ENCODE results near the gene RBM28. TPM values are rescaled to one million over a fixed set of nuclear protein-coding genes. Genes with fewer than 3 reads are reported as not detected.

Gene RBM28
- total RNA-seq, 1 donor from 2014 or later, result 56.7 TPM

GRCh38 chr7:128271942-128272481, 71.7 kb downstream of the RBM28 start:
- Mint-ChIP-seq H3K4me3 (ENCODE audit: low read depth) (no peak overlapping the region), H3K4me1 (ENCODE audit: low read depth) (peaks cover 10% of the 10 kb centered on the region)
- no peak for DNase-seq (ENCODE audit: low spot score, unreplicated experiment)

DNA sequence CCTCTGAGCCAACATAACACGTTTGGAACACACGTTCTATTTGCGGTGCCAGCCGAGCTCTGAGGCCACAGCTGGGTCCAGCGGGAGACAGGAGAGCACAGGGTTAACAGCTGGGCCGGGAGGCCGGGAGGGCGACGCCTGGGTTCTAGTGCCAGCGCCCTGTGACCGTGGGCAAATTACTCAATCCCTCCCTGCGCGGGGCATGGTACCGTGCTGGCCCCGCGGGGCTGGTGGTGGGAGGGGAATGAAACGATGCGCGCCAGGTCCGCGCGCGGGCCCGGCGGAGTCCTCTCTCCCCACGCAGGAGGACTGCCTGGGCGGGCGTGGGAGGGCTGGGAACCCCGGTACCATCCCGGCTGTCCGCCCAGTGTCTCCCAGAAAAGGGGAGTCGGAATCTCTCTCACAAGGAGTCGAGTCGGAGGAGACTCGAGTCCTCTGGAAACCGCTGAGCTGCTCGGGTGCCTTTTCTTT, 72.2 kb downstream of the RBM28 start:
- no peak for DNase-seq (ENCODE audit: low spot score, unreplicated experiment)
- H3K27me3 Mint-ChIP-seq, result peaks cover 26% of the 10 kb centered on the region
- H3K4me1 Mint-ChIP-seq (ENCODE audit: low read depth), result peaks cover 13% of the 10 kb centered on the region
- H3K9me3 Mint-ChIP-seq (ENCODE audit: low read depth), result no peaks in the 10 kb centered on the region
- TF ChIP-seq CTCF (IDR thresholded peaks at IDR 0.05; ENCODE audit: unreplicated experiment), result no peak
- H3K36me3 Mint-ChIP-seq (ENCODE audit: insufficient read depth), result no peaks in the 10 kb centered on the region
- H3K27ac Mint-ChIP-seq, result no peak overlapping the region
- no peak overlapping the region for H3K4me3 Mint-ChIP-seq (ENCODE audit: low read depth)

More at GRCh38 chr7:128271942-128272481, 71.7 kb downstream of the RBM28 start:
- Mint-ChIP-seq H3K9me3 (ENCODE audit: low read depth) (no peaks in the 10 kb centered on the region), H3K36me3 (ENCODE audit: insufficient read depth) (no peaks in the 10 kb centered on the region), H3K27ac (no peak overlapping the region), H3K27me3 (peaks cover 21% of the 10 kb centered on the region)
- TF ChIP-seq CTCF (IDR thresholded peaks at IDR 0.05; ENCODE audit: unreplicated experiment), result no peak

DNA sequence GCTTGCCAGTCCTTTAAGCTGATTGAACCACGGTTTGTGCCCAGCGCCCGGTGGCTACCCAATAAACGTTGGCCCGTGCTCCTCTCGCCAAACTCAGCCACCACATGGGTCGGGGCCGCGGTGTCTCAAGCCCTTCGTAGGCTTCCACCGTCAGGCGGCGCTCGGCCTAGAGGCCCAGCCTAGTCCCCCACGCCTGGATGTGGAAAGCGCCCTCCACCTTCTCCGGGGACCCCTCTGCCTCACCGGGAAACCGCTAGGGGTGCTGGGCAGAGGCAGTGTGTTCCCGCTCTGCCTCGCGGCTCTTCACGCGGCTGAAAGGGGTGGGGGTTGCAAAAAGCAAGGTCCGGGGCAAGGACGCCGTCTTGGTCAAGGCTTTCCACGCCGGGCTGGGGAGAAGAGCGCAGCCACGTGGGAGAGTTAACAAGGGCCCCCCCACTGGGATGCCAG, 72.9 kb downstream of the RBM28 start:
- Mint-ChIP-seq H3K27me3 (peaks cover 29% of the 10 kb centered on the region), H3K4me1 (ENCODE audit: low read depth) (peaks cover 13% of the 10 kb centered on the region), H3K4me3 (ENCODE audit: low read depth) (no peak overlapping the region), H3K27ac (no peak overlapping the region), H3K9me3 (ENCODE audit: low read depth) (no peaks in the 10 kb centered on the region), H3K36me3 (ENCODE audit: insufficient read depth) (no peaks in the 10 kb centered on the region)
- DNase-seq (ENCODE audit: low spot score, unreplicated experiment), result no peak
- no peak for TF ChIP-seq CTCF (IDR thresholded peaks at IDR 0.05; ENCODE audit: unreplicated experiment)

GRCh38 chr7:128268233-128268632, 75.5 kb downstream of the RBM28 start:
- no peak for DNase-seq (ENCODE audit: low spot score, unreplicated experiment)
- H3K4me3 Mint-ChIP-seq (ENCODE audit: low read depth), result no peak overlapping the region

DNA sequence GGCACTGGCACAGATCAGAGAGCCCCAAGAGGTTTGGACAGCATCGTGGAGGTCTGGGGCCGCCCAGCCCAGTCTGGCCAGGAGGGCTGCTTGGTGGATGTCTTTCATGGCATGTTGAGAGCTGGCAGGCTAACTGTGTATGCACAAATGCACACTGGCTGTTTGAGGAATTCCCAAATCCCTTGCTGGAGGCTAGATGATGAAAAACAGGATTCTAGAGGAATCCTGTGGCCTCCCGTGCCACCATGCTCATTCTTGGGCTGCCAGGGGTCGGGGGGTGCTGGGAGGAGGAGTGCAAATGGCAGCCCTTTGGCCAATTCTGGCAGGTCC, 76.1 kb downstream of the RBM28 start:
- Mint-ChIP-seq H3K36me3 (ENCODE audit: insufficient read depth) (no peaks in the 10 kb centered on the region), H3K27me3 (peaks cover 22% of the 10 kb centered on the region), H3K4me1 (ENCODE audit: low read depth) (peaks cover 7% of the 10 kb centered on the region), H3K27ac (no peak overlapping the region), H3K9me3 (ENCODE audit: low read depth) (no peaks in the 10 kb centered on the region), H3K4me3 (ENCODE audit: low read depth) (no peak overlapping the region)
- peak; percentile 14 for TF ChIP-seq CTCF (IDR thresholded peaks at IDR 0.05; ENCODE audit: unreplicated experiment)
- no peak for DNase-seq (ENCODE audit: low spot score, unreplicated experiment)

More at GRCh38 chr7:128268233-128268632, 75.5 kb downstream of the RBM28 start:
- peaks cover 7% of the 10 kb centered on the region for H3K4me1 Mint-ChIP-seq (ENCODE audit: low read depth)
- no peaks in the 10 kb centered on the region for H3K36me3 Mint-ChIP-seq (ENCODE audit: insufficient read depth)
- no peak for TF ChIP-seq CTCF (IDR thresholded peaks at IDR 0.05; ENCODE audit: unreplicated experiment)
- H3K27ac Mint-ChIP-seq, result no peak overlapping the region
- H3K27me3 Mint-ChIP-seq, result peaks cover 23% of the 10 kb centered on the region
- H3K9me3 Mint-ChIP-seq (ENCODE audit: low read depth), result no peaks in the 10 kb centered on the region
